Activated CD8-positive, alpha-beta T cell treated with anti-CD3 and anti-CD28 coated beads, Interleukin-2, amount 10 ng/mL, durations not matched to agents 7 days and 5 days (primary cell): ENCODE data around the gene NDUFAF3. TPM values are rescaled to one million over a fixed set of nuclear protein-coding genes. Genes with fewer than 3 reads are reported as not detected.

Source experiments
- ATAC-seq: fragments of 150-1000 bp; cut with Tn5 transposase; one replicate; pipeline ENCODE4 v1.10.0; 2021; ENCODE audit warnings: moderate library complexity
- CTCF ChIA-PET: fragments of 350-600 bp; sonication (Branson Sonifier 250); formaldehyde crosslinking; loops from one replicate; lab custom pipeline; 2021; ENCODE audit warnings: antibody characterized with exemption; lab: Charles Lee
- POLR2A ChIA-PET: fragments of 350-600 bp; sonication (Branson Sonifier 250); formaldehyde crosslinking; loops from one replicate; lab custom pipeline; 2021; ENCODE audit warnings: antibody characterized with exemption; lab: Charles Lee
- DNase-seq: peaks from one replicate; pipeline ENCODE4 v3.0.0-alpha.2; 2020
- H3K27ac Mint-ChIP-seq: one replicate; pipeline ENCODE4 v1.8.0; 2021; ENCODE audit warnings: mild to moderate bottlenecking, mixed read lengths
- H3K27me3 Mint-ChIP-seq: one replicate; pipeline ENCODE4 v1.8.0; 2021; ENCODE audit warnings: low read depth, mixed read lengths
- H3K36me3 Mint-ChIP-seq: one replicate; pipeline ENCODE4 v1.8.0; 2021; ENCODE audit warnings: low read depth, mixed read lengths
- H3K4me1 Mint-ChIP-seq: one replicate; pipeline ENCODE4 v1.8.0; 2021; ENCODE audit warnings: low read depth, mixed read lengths
- H3K4me3 Mint-ChIP-seq: one replicate; pipeline ENCODE4 v1.8.0; 2021; ENCODE audit warnings: mild to moderate bottlenecking, mixed read lengths
- H3K9me3 Mint-ChIP-seq: one replicate; pipeline ENCODE4 v1.8.0; 2022; ENCODE audit warnings: mixed read lengths; ENCODE audit not compliant: insufficient read depth
- total RNA-seq, 2 experiments: library from RNA; stranded (reverse); gene quantifications; one replicate each; pipeline ENCODE4 v1.2.3, GENCODE V29; 2021

Gene NDUFAF3
- 10 to 100 TPM; 92.1 to 93.7 TPM for total RNA-seq

- H3K9me3 Mint-ChIP-seq = no peaks in the 10 kb centered on the region
- peaks cover 61% of the 10 kb centered on the region for H3K4me1 Mint-ChIP-seq
- ChIA-PET CTCF (interaction anchor here (0.6 to 19.2 kb wide), 13 partner anchors 10 to 586 kb away, joined by 3 to 319 read pairs (median 5); partner anchors contain the start of genes NICN1, P4HTM, QRICH1 and SLC25A20), POLR2A (interaction anchor here (0.5 to 8.2 kb wide), 24 partner anchors 10 to 448 kb away, joined by 3 to 160 read pairs (median 4); partner anchors contain the start of genes ARIH2, DAG1, IP6K2 and P4HTM)
- DNase-seq (peak; percentile 94), ATAC-seq (peak; percentile 74)
- peak within 1 kb of the TSS; percentile 99 for H3K27ac Mint-ChIP-seq
- H3K36me3 Mint-ChIP-seq = peaks cover 57% of the 10 kb centered on the region
- H3K27me3 Mint-ChIP-seq = no peaks in the 10 kb centered on the region
- H3K4me3 Mint-ChIP-seq = peak within 1 kb of the TSS; percentile 97
Measured at GRCh38 chr3:49021813-49022687, at the start of gene NDUFAF3. NDUFAF3 (plus strand) TSS chr3:49022121; CDS start chr3:49022145, 24 bp downstream.

- Mint-ChIP-seq H3K27me3 (no peaks in the 10 kb centered on the region), H3K36me3 (peaks cover 54% of the 10 kb centered on the region), H3K9me3 (no peaks in the 10 kb centered on the region), H3K4me1 (peaks cover 12% of the 10 kb centered on the region), H3K4me3 (no peak overlapping the region), H3K27ac (peak overlapping the region; percentile 47)
- ATAC-seq (no peak), DNase-seq (no peak)
- ChIA-PET CTCF (interaction anchor here (0.9 to 1.9 kb wide), 3 partner anchors 10 to 22 kb away, joined by 3 to 8 read pairs (median 3); no protein-coding TSS in a partner anchor), POLR2A (interaction anchor here (0.9 kb wide), 1 partner anchor 120 kb away, joined by 4 read pairs; the partner anchor contains the start of gene QRICH1)
Measured at GRCh38 chr3:48974076-48974864, 47.7 kb upstream of the NDUFAF3 start.

- peaks cover 61% of the 10 kb centered on the region for H3K36me3 Mint-ChIP-seq
- H3K27ac Mint-ChIP-seq = no peak overlapping the region
- no peaks in the 10 kb centered on the region for H3K9me3 Mint-ChIP-seq
- CTCF ChIA-PET = no interaction called here
- DNase-seq = no peak
- POLR2A ChIA-PET = interaction anchor here (1.3 kb wide), 1 partner anchor 28 kb away, joined by 4 read pairs; the partner anchor contains the start of gene WDR6
- no peak for ATAC-seq
- H3K27me3 Mint-ChIP-seq = no peaks in the 10 kb centered on the region
- no peak overlapping the region for H3K4me3 Mint-ChIP-seq
- H3K4me1 Mint-ChIP-seq = peaks cover 3% of the 10 kb centered on the region
Measured at GRCh38 chr3:48979451-48979850, 42.5 kb upstream of the NDUFAF3 start.

GRCh38 chr3:48980295-48980694 lies 41.6 kb upstream of the NDUFAF3 start:
- Mint-ChIP-seq H3K27ac (no peak overlapping the region), H3K4me3 (no peak overlapping the region), H3K4me1 (no peaks in the 10 kb centered on the region), H3K36me3 (peaks cover 52% of the 10 kb centered on the region), H3K9me3 (no peaks in the 10 kb centered on the region), H3K27me3 (no peaks in the 10 kb centered on the region)
- no peak for ATAC-seq
- ChIA-PET CTCF (no interaction called here), POLR2A (interaction anchor here (1.3 kb wide), 1 partner anchor 27 kb away, joined by 4 read pairs; the partner anchor contains the start of gene WDR6)
- DNase-seq = no peak

- Mint-ChIP-seq H3K4me3 (no peak overlapping the region), H3K9me3 (no peaks in the 10 kb centered on the region), H3K27me3 (no peaks in the 10 kb centered on the region), H3K27ac (no peak overlapping the region), H3K4me1 (peaks cover 6% of the 10 kb centered on the region), H3K36me3 (peaks cover 54% of the 10 kb centered on the region)
- ATAC-seq (no peak), DNase-seq (no peak)
- CTCF ChIA-PET = no interaction called here
- POLR2A ChIA-PET = interaction anchor here (1.0 kb wide), 1 partner anchor 64 kb away, joined by 3 read pairs; the partner anchor contains the start of gene ARIH2
Measured at GRCh38 chr3:48982016-48982415, 39.9 kb upstream of the NDUFAF3 start.

GRCh38 chr3:48982686-48983085 lies 39.2 kb upstream of the NDUFAF3 start:
- CTCF ChIA-PET = no interaction called here
- no peak overlapping the region for H3K27ac Mint-ChIP-seq

GRCh38 chr3:48983096-48983495 lies 38.8 kb upstream of the NDUFAF3 start:
- Mint-ChIP-seq H3K4me3 (no peak overlapping the region), H3K4me1 (peaks cover 11% of the 10 kb centered on the region), H3K27ac (no peak overlapping the region), H3K27me3 (no peaks in the 10 kb centered on the region), H3K36me3 (peaks cover 49% of the 10 kb centered on the region), H3K9me3 (no peaks in the 10 kb centered on the region)
- no peak for DNase-seq
- no peak for ATAC-seq
- POLR2A ChIA-PET = no interaction called here
- CTCF ChIA-PET = interaction anchor here (15.6 kb wide), 1 partner anchor 32 kb away, joined by 319 read pairs; the partner anchor contains the start of genes DALRD3, NDUFAF3 and WDR6

More at GRCh38 chr3:48982686-48983085, 39.2 kb upstream of the NDUFAF3 start:
- no peaks in the 10 kb centered on the region for H3K9me3 Mint-ChIP-seq
- DNase-seq (no peak), ATAC-seq (no peak)
- no peaks in the 10 kb centered on the region for H3K27me3 Mint-ChIP-seq
- peaks cover 8% of the 10 kb centered on the region for H3K4me1 Mint-ChIP-seq
- no peak overlapping the region for H3K4me3 Mint-ChIP-seq
- POLR2A ChIA-PET = no interaction called here
- peaks cover 53% of the 10 kb centered on the region for H3K36me3 Mint-ChIP-seq

GRCh38 chr3:48984663-48985062 lies 37.3 kb upstream of the NDUFAF3 start:
- Mint-ChIP-seq H3K4me3 (no peak overlapping the region), H3K9me3 (no peaks in the 10 kb centered on the region), H3K4me1 (peaks cover 24% of the 10 kb centered on the region), H3K27ac (no peak overlapping the region), H3K36me3 (peaks cover 44% of the 10 kb centered on the region), H3K27me3 (no peaks in the 10 kb centered on the region)
- ChIA-PET CTCF (interaction anchor here (0.7 to 15.6 kb wide), 3 partner anchors 10 to 45 kb away, joined by 3 to 319 read pairs (median 3); partner anchors contain the start of genes DALRD3, IMPDH2, NDUFAF3 and WDR6), POLR2A (interaction anchor here (0.9 kb wide), 1 partner anchor 23 kb away, joined by 5 read pairs; the partner anchor contains the start of gene WDR6)
- ATAC-seq (no peak), DNase-seq (no peak)

GRCh38 chr3:48985831-48986376 lies 36.0 kb upstream of the NDUFAF3 start:
- H3K27ac Mint-ChIP-seq = no peak overlapping the region
- ATAC-seq = no peak
- DNase-seq = no peak
- H3K27me3 Mint-ChIP-seq = no peaks in the 10 kb centered on the region
- H3K9me3 Mint-ChIP-seq = no peaks in the 10 kb centered on the region
- peaks cover 25% of the 10 kb centered on the region for H3K4me1 Mint-ChIP-seq
- no peak overlapping the region for H3K4me3 Mint-ChIP-seq
- H3K36me3 Mint-ChIP-seq = peaks cover 37% of the 10 kb centered on the region
- ChIA-PET POLR2A (interaction anchor here (0.7 to 7.7 kb wide), 2 partner anchors 21 to 35 kb away, joined by 3 to 73 read pairs; partner anchors contain the start of gene WDR6), CTCF (interaction anchor here (15.6 kb wide), 1 partner anchor 29 kb away, joined by 319 read pairs; the partner anchor contains the start of genes DALRD3, NDUFAF3 and WDR6)

- no peak for ATAC-seq
- Mint-ChIP-seq H3K9me3 (no peaks in the 10 kb centered on the region), H3K4me1 (peaks cover 49% of the 10 kb centered on the region), H3K27ac (peak overlapping the region; percentile 93), H3K27me3 (no peaks in the 10 kb centered on the region), H3K36me3 (peaks cover 18% of the 10 kb centered on the region), H3K4me3 (peak overlapping the region; percentile 91)
- no peak for DNase-seq
- POLR2A ChIA-PET = interaction anchor here (0.6 to 7.7 kb wide), 12 partner anchors 8 to 687 kb away, joined by 3 to 73 read pairs (median 5); partner anchors contain the start of genes DALRD3, IMPDH2, NDUFAF3 and QRICH1
- CTCF ChIA-PET = interaction anchor here (1.0 to 15.6 kb wide), 8 partner anchors 13 to 181 kb away, joined by 3 to 319 read pairs (median 3); partner anchors contain the start of genes ARIH2, DALRD3, IMPDH2 and NDUFAF3
Measured at GRCh38 chr3:48989126-48989795, 32.7 kb upstream of the NDUFAF3 start.
